Large intestine (tissue), 3 donors: ENCODE data around the gene RESF1. TPM values are rescaled to one million over a fixed set of nuclear protein-coding genes. Genes with fewer than 3 reads are reported as not detected.

Experiments used
- DNase-seq, 2 donors: peaks; one replicate each; pipeline versions ENCODE4 v3.0.0 to v3.0.0-alpha.2; 2013
- H3K27ac ChIP-seq: one replicate; pipeline ENCODE4 v1.5.1; 2013; ENCODE audit warnings: low read length
- H3K27me3 ChIP-seq: 2 replicates; pipeline ENCODE4 v1.6.1; 2013; ENCODE audit warnings: low read length; ENCODE audit not compliant: control insufficient read depth, insufficient read depth
- H3K36me3 ChIP-seq: 2 replicates; pipeline ENCODE4 v1.6.1; 2013; ENCODE audit warnings: low read length; ENCODE audit not compliant: control insufficient read depth, insufficient read depth
- H3K4me1 ChIP-seq: one replicate; pipeline ENCODE4 v1.6.1; 2013; ENCODE audit warnings: low read length; ENCODE audit not compliant: control insufficient read depth, insufficient read depth
- H3K4me3 ChIP-seq: one replicate; pipeline ENCODE4 v1.5.1; 2013; ENCODE audit warnings: low read length
- H3K9me3 ChIP-seq: one replicate; pipeline ENCODE4 v1.6.1; 2013; ENCODE audit warnings: mild to moderate bottlenecking, low read depth, low read length, moderate library complexity; ENCODE audit not compliant: control insufficient read depth
- WGBS: methylation state at CpG from one replicate; pipeline ENCODE4 v1.1.5; 2013; ENCODE audit warnings: low lambda C conversion rate; ENCODE audit not compliant: insufficient coverage; 5-methylcytosine and 5-hydroxymethylcytosine counted together
- polyA plus RNA-seq: library from polyadenylated mRNA; unstranded; fragments of 120-200 nt; gene quantifications from one replicate; pipeline ENCODE4 v1.2.1, GENCODE V29; 2013

RESF1 gene
- polyA plus RNA-seq, 1 donor, result 68.6 TPM

DNA sequence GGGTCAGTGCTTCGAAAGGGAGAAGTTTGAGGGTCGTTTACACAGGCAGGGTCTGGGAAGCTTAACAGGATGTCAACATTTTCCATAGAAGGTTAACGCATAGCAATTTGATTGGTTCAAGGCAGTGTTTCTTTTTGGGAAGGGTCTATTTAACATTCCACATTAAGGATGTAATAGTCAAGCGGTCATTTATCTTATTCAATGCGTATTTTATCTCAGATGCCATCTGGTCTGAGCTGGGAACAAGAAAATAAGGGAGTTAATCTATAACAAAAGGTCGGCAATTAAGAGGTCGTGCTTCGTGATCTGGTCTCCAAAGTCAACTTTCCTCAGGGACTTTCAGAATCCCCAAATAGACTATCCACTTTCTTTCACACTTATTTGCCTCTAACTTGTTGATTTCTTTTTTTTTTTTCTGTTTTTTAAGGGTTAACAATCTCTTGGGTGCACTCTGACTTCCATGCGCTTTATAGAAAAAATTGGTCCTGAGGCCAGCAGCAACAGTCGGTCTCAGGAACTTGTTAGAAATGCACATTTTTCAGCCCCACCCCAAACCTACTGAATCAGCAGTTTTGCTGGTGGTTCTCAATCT lies 550 bp upstream of the RESF1 start:
- WGBS, result no CpG with 5 or more reads among the region's 10 CpGs

DNA sequence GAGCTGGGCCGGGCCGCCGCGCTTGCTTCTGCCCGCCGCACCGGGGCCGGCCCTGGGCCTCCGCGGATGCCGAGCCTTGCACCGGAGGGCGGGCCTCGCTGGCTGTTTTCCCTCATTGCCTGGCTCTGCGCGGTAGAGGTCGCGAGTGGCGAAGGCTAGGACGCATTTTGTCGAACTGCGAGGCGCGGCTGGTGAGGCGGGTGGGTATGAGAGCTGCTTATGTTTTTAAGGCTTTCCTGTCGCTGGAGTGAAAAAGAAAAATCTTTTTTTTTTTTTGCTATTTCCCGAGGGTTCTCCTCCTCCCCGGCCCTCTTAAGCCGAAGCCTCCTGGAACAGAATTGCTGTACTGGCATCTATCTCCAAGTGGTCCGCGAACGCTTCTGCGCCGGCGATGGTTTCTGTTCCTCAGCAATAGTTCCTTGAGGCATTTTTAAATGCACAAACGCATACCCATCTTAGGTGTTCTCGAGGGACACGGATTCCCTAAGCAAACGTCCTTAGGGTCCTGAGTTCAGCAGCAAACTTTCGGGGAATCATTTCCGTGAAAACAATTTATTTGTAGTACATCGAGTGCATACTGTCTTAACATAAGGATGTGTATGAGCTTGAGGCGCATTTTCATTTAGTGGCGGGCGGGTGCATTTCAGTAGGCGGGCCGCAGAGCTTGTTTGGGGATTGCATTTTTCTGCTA lies 631 bp downstream of the RESF1 start:
- Histone ChIP-seq H3K36me3 (peaks cover 19% of the 10 kb centered on the region), H3K9me3 (no peaks in the 10 kb centered on the region), H3K4me3 (peak overlapping the region; percentile 60), H3K27ac (peak overlapping the region; percentile 77), H3K27me3 (no peaks in the 10 kb centered on the region), H3K4me1 (peaks cover 21% of the 10 kb centered on the region)
- DNase-seq, result peak in 1 of 2 donors; percentile 38
- WGBS, result no CpG with 5 or more reads among the region's 47 CpGs

More for the DNA sequence above, 550 bp upstream of the RESF1 start:
- Histone ChIP-seq H3K27ac (peak overlapping the region; percentile 93), H3K9me3 (no peaks in the 10 kb centered on the region), H3K4me3 (peak overlapping the region; percentile 60), H3K36me3 (peaks cover 14% of the 10 kb centered on the region), H3K27me3 (no peaks in the 10 kb centered on the region), H3K4me1 (peaks cover 21% of the 10 kb centered on the region)
- DNase-seq, result no peak

DNA sequence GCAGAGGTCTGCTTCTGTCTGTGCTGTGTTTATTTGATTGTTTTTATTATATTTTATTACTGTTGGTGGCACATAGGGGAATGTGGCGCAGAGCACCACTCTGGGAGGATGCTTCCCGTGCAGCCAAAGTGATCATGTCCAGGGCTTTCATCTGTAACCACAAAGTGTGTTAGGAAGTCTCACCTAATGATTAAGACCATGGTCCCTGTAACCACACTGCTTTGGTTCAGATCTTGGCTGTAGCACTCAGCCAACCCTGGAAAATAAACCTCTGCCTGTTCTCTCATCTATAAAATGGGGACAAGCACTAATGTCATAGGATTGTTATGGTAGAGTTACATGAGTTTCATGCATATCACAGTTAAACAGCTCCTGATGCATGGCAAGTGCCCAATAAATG lies 1.9 kb downstream of the RESF1 start:
- no CpG with 5 or more reads among the region's 2 CpGs for WGBS
- Histone ChIP-seq H3K4me1 (peaks cover 21% of the 10 kb centered on the region), H3K27ac (peak overlapping the region; percentile 4), H3K36me3 (peaks cover 28% of the 10 kb centered on the region), H3K9me3 (no peaks in the 10 kb centered on the region), H3K27me3 (no peaks in the 10 kb centered on the region), H3K4me3 (peak overlapping the region; percentile 60)
- no peak for DNase-seq

DNA sequence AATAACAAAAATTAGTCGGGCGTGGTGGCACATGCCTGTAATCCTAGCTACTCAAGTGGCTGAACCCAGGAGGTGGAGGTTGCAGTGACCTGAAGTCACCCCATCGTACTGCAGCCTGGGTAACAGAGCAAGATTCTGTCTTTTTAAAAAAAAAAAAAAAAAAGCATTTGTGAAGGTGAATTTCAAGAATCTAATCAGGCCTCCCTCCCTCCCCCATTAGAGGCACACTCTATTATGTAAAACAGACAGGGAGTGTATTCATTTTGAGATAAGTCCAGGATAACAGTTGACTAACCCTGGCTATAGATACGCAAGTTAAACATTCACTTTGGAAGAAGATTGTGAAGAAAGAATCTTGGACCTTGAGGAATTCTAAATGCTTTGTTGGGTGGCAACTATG lies 2.9 kb downstream of the RESF1 start:
- Histone ChIP-seq H3K4me1 (peaks cover 24% of the 10 kb centered on the region), H3K27ac (peak overlapping the region; percentile 66), H3K27me3 (no peaks in the 10 kb centered on the region), H3K36me3 (peaks cover 30% of the 10 kb centered on the region), H3K9me3 (no peaks in the 10 kb centered on the region), H3K4me3 (no peak overlapping the region)
- WGBS, result no CpG with 5 or more reads among the region's 4 CpGs
- peak; percentile 61 to 88 for DNase-seq

DNA sequence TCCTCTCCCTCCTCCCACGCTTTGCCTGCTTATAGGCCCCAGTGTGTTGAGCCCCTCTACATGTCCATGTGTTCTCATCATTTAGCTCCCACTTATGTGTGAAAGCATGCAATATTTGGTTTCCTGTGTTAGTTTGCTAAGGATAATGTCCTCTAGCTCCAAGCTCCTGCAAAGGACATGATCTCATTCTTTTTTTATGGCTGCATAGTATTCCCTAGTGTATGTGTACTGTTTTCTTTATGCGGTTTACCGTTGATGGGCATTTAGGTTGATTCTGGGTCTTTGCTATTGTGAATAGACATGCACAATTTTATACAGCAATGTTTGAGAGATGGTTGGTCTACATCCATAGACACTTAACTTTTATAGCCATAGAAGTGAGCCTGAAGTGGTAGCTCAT lies 5.1 kb downstream of the RESF1 start:
- peaks cover 20% of the 10 kb centered on the region for H3K4me1 ChIP-seq
- 100% methylated on average over 1 of the region's 3 CpGs for WGBS

DNA sequence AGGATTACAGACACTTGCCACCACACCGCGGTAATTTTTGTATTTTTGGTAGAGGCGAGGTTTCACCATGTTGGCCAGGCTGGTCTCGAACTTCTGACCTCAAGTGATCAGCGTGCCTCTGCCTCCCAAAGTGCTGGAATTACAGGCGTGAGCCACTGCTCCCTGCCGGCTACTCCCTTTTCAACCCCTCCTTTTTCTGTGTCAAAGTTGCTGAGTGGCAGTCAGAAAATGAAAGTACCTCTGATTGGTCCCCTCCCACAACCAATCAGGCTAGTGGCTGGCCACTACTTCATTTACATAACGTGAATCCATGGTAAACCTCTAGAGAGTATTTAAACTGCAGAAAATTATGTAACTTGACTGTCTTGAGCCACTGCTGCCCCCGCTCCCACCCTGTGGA lies 5.9 kb downstream of the RESF1 start:
- Histone ChIP-seq H3K9me3 (peaks cover 5% of the 10 kb centered on the region), H3K27me3 (no peaks in the 10 kb centered on the region), H3K4me3 (no peak overlapping the region), H3K36me3 (peaks cover 43% of the 10 kb centered on the region), H3K4me1 (peaks cover 20% of the 10 kb centered on the region), H3K27ac (no peak overlapping the region)
- no CpG with 5 or more reads among the region's 9 CpGs for whole genome bisulfite sequencing
- DNase-seq, result no peak

More for the DNA sequence above, 5.1 kb downstream of the RESF1 start:
- no peak overlapping the region for H3K27ac ChIP-seq
- H3K27me3 ChIP-seq, result no peaks in the 10 kb centered on the region
- H3K36me3 ChIP-seq, result peaks cover 37% of the 10 kb centered on the region
- H3K9me3 ChIP-seq, result peaks cover 4% of the 10 kb centered on the region
- no peak overlapping the region for H3K4me3 ChIP-seq
- DNase-seq, result no peak

DNA sequence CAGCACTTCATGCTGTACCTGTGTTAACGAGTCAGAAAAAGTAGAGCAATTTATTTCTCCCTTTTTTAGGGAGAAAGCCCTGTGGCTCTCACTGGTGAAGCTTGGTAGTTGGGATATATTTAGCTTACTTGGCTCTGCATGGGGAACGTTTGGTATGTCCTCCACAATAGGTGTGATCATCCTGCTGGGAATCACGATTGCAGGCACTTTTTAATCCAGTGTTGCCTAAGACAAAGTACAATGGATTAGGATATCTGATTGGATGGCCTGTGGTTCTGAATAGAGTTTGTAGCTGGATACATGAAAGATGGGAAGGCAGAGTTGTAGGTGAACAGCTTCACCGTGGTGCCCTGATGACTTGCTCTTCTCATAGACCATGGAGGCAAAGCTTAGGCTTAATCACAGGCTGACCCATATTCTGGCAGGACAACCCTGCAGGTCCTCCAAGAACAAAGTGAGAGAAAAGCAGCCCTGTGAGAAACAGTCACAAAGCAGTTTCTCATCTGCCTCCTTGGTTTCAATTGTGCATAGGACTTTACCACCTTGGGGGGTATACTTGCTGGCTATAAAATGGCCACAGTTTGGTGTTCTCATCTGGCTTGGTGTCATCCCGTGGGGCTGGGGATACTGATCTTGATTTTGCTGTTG lies 7.5 kb downstream of the RESF1 start:
- Histone ChIP-seq H3K4me3 (no peak overlapping the region), H3K4me1 (peaks cover 14% of the 10 kb centered on the region), H3K36me3 (peaks cover 56% of the 10 kb centered on the region), H3K9me3 (peaks cover 6% of the 10 kb centered on the region), H3K27me3 (no peaks in the 10 kb centered on the region), H3K27ac (no peak overlapping the region)
- WGBS, result no CpG with 5 or more reads among the region's 5 CpGs
- DNase-seq, result no peak

DNA sequence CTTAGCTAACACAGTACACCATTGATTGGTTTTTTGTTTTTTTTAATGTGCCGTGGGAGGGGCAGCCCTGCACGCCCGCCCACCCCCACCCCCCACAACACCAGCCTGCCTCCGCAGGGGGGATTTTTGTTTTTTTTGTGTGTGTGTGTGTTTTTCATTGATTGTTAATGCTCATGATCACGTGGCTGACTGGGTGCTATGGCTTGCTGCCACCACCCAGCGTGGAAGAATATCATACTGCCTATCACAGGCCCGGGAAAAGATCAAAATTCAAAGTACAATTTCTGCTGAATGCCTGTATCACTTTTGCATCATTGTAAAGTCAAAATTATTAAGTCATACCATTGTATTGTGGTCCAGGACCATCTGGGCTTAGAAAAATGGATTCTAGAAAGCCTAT lies 8.3 kb downstream of the RESF1 start:
- H3K4me3 ChIP-seq, result no peak overlapping the region
- H3K9me3 ChIP-seq, result peaks cover 14% of the 10 kb centered on the region
- no peaks in the 10 kb centered on the region for H3K27me3 ChIP-seq
- DNase-seq, result no peak
- peaks cover 10% of the 10 kb centered on the region for H3K4me1 ChIP-seq
- peaks cover 60% of the 10 kb centered on the region for H3K36me3 ChIP-seq
- no peak overlapping the region for H3K27ac ChIP-seq
- no CpG with 5 or more reads among the region's 7 CpGs for WGBS

DNA sequence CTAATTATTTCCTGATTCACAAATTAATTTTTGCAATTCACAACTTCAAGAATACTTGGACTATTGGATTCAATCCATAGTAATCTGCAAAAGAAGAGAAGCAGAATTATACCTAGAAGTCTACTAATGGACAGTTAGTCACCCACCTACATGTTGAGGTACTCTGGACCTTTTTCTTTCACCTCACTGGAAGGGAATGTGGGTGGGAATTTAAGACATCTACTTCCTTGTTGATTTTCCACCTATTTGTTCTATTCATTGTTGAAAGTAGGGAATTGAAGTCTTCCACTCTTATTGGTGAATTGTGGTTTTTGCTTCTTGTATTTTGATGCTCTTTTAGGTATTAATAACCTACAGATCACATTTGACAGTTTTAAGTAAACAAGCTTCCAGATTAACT lies 11.0 kb downstream of the RESF1 start:
- Histone ChIP-seq H3K27me3 (no peaks in the 10 kb centered on the region), H3K4me3 (no peak overlapping the region), H3K4me1 (peaks cover 3% of the 10 kb centered on the region), H3K9me3 (peaks cover 27% of the 10 kb centered on the region), H3K36me3 (peaks cover 63% of the 10 kb centered on the region), H3K27ac (no peak overlapping the region)
- no peak for DNase-seq

DNA sequence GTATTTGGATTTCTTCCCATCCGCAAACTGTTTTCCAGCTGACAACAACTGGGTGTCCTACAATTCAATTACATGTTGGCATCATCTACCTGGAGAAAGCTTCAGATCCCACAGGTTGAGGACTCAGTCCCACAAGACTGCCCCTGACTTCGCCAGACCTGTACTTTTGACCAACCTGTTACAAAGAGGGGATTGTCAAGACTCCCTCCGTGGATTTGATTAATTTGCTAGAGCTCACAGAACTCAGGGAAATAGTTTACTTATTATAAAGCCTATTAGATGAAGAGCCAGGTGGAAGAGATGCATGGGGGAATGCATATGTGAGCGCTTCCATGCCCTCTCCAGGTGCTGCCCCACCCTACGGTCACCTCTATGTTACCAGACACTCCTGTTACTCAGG lies 14.6 kb downstream of the RESF1 start:
- Histone ChIP-seq H3K4me3 (no peak overlapping the region), H3K27ac (no peak overlapping the region), H3K4me1 (no peaks in the 10 kb centered on the region), H3K27me3 (no peaks in the 10 kb centered on the region), H3K9me3 (peaks cover 45% of the 10 kb centered on the region), H3K36me3 (peaks cover 61% of the 10 kb centered on the region)
- 100% methylated on average over 2 of the region's 5 CpGs for WGBS
- no peak for DNase-seq
